ENCODE results near the gene CAPZA1. TPM values are rescaled to one million over a fixed set of nuclear protein-coding genes. Genes with fewer than 3 reads are reported as not detected.
A peak's percentile ranks its signal among the peaks of the same experiment; 100 is the strongest.

CAPZA1 gene
- total RNA-seq, 4 donors from 2014 or later = 116 to 181 (median 179) TPM

DNA sequence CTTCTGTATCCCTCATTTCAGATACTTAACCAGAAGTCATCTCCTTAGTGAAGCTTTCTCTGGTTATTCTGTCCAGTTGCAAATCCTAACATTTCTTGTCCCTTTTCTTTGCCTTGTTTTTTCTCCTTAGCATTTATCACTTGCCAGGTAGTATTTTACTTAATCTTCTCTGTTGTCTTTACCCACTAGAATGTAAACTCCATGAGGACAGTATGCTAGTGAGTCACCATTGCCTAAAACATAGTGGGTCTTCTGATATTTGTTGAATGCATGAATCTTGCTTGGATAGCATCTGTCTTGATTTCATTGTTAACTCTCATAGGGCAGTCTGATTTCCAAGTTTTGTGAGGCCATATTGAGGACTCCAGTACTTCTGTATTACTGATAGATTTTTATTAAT is 9.6 kb downstream of the CAPZA1 start:
- no peak for DNase-seq
- no peak overlapping the region for H3K27ac ChIP-seq
- TF ChIP-seq POLR2A (IDR thresholded peaks at IDR 0.05) = no peak
- TF ChIP-seq, protein P1, sequence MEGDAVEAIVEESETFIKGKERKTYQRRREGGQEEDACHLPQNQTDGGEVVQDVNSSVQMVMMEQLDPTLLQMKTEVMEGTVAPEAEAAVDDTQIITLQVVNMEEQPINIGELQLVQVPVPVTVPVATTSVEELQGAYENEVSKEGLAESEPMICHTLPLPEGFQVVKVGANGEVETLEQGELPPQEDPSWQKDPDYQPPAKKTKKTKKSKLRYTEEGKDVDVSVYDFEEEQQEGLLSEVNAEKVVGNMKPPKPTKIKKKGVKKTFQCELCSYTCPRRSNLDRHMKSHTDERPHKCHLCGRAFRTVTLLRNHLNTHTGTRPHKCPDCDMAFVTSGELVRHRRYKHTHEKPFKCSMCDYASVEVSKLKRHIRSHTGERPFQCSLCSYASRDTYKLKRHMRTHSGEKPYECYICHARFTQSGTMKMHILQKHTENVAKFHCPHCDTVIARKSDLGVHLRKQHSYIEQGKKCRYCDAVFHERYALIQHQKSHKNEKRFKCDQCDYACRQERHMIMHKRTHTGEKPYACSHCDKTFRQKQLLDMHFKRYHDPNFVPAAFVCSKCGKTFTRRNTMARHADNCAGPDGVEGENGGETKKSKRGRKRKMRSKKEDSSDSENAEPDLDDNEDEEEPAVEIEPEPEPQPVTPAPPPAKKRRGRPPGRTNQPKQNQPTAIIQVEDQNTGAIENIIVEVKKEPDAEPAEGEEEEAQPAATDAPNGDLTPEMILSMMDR (IDR thresholded peaks at IDR 0.05) = no peak
- H3K4me3 ChIP-seq = no peak overlapping the region
- H3K36me3 ChIP-seq = peaks cover 0 to 8% (median 0%) of the 10 kb centered on the region in 3 donors
- no peaks in the 10 kb centered on the region for H3K27me3 ChIP-seq
- H3K4me1 ChIP-seq = peaks cover 0 to 25% (median 5%) of the 10 kb centered on the region in 4 donors
- no peaks in the 10 kb centered on the region for H3K9me3 ChIP-seq

DNA sequence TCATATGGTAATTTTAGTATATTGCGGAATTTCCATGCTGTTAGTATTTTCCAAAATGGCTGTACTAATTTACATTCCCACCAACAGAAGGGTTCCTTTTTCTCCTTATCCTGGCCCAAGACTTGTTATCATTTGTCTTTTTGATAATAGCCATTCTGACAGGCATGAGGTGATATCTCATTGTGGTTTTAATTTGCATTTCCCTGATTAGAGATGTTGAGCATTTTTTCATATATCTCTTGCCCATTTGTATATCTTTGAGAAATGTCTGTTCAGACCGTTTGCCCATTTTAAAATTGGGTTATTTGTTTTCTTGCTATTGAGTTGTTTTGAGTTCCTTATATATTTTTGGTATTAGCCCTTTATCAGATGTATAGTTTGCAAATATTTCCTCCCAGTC is 14.0 kb downstream of the CAPZA1 start:
- TF ChIP-seq POLR2A (IDR thresholded peaks at IDR 0.05) = no peak
- TF ChIP-seq, protein P1 (IDR thresholded peaks at IDR 0.05) = no peak
- Histone ChIP-seq H3K27ac (no peak overlapping the region), H3K9me3 (no peaks in the 10 kb centered on the region), H3K36me3 (no peaks in the 10 kb centered on the region), H3K27me3 (no peaks in the 10 kb centered on the region), H3K4me3 (no peak overlapping the region), H3K4me1 (peaks cover 0 to 24% (median 13%) of the 10 kb centered on the region in 4 donors)
- no peak for DNase-seq

DNA sequence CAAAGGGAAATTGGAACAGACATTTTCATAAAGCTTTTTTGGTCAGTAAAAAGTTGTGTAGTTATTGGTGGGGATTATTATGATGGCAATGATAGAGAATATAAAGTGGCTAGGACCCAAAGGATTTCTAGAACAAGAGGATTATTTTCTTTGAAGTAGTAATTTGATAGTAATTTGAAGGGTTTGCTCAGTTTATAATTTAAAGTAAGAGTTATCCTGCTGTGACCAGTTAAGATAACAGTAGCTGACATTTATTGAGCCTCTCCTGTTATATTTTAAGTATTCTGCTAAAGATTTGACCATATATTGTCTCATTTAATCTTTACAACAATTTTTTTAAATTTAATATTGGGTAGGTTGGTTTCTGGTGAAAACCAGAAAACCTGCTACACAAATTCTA is 14.7 kb downstream of the CAPZA1 start:
- no peak for TF ChIP-seq POLR2A (IDR thresholded peaks at IDR 0.05)
- TF ChIP-seq, protein P1 (IDR thresholded peaks at IDR 0.05) = no peak

DNA sequence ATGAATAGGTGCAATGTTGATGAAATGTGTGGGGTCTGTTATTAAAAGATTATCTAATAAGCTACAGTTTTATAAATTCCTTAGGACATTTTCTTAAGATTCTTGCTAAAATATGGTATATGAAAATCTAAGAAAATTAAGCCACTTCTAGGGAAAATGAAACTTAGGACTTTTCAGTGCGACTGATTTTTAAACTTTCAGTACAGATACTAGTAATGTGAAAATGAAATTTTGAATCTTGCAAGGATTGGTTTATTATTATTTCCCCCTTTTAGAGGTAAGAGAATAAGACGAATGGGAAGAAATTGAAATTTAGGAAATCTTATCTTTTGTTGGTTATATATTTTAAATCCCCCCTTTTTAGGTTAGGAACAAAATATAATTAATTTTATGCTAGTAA is 16.4 kb downstream of the CAPZA1 start:
- TF ChIP-seq, protein P1 (IDR thresholded peaks at IDR 0.05) = no peak
- TF ChIP-seq POLR2A (IDR thresholded peaks at IDR 0.05) = no peak
- Histone ChIP-seq H3K4me3 (no peak overlapping the region), H3K27ac (no peak overlapping the region), H3K27me3 (no peaks in the 10 kb centered on the region), H3K9me3 (no peaks in the 10 kb centered on the region), H3K4me1 (peaks cover 0 to 24% (median 13%) of the 10 kb centered on the region in 4 donors), H3K36me3 (no peaks in the 10 kb centered on the region)
- no peak for DNase-seq

More for the DNA sequence above, 14.7 kb downstream of the CAPZA1 start:
- Histone ChIP-seq H3K4me3 (no peak overlapping the region), H3K36me3 (no peaks in the 10 kb centered on the region), H3K4me1 (peaks cover 0 to 24% (median 13%) of the 10 kb centered on the region in 4 donors), H3K9me3 (no peaks in the 10 kb centered on the region), H3K27me3 (no peaks in the 10 kb centered on the region), H3K27ac (no peak overlapping the region)
- DNase-seq = no peak

DNA sequence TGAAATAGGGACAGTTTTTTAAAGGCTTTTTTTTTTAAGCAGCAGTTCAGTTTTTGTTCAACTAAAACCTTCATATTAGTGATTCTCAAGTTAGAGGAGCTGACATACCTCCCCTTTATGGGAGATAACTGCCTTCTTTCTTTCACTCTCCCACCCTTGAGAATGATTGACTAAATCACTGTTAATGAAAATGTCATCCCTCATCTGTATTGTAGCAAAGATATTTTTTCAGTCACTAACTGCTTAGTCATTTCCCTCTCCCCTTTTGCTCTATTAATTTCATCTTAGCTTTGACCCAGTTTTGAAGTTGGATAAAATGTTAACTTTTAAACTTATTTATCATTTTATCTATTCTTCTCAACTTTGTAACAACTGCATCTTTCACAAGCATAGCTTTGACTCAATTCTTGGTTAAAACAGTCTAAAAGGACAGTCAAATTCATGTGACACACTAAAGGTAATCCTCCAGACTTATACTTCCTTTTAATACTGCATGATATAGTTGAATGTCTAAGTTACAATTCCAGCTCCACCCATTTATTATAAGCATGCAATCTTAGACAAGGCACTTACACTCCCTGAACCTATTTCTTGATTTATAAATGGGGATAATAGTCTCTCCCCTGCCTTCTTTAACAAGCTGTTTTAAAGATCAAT is 17.1 kb downstream of the CAPZA1 start:
- no peak for DNase-seq
- TF ChIP-seq, protein P1 (IDR thresholded peaks at IDR 0.05) = no peak
- no peak for TF ChIP-seq POLR2A (IDR thresholded peaks at IDR 0.05)
- peak overlapping the region in 1 of 4 donors; percentile 14 for H3K27ac ChIP-seq

More for the DNA sequence above, 17.1 kb downstream of the CAPZA1 start:
- Histone ChIP-seq H3K9me3 (no peaks in the 10 kb centered on the region), H3K4me1 (peaks cover 0 to 24% (median 13%) of the 10 kb centered on the region in 4 donors), H3K36me3 (no peaks in the 10 kb centered on the region), H3K4me3 (no peak overlapping the region), H3K27me3 (no peaks in the 10 kb centered on the region)

Data from Peyer's patch (tissue), 4 donors.